Body of pancreas (tissue), 4 donors: ENCODE measurements around the gene PTPRM.

Experiments used
- POLR2A ChIP-seq, 3 donors: fragments of 450-650 bp; IDR thresholded peaks; one replicate each; pipeline ENCODE4 v1.6.1; 2016; ENCODE audit warnings: antibody characterized with exemption in 3 of 3, mild to moderate bottlenecking in 2 of 3
- TF ChIP-seq, protein P1 (sequence below), 7 experiments: fragments of 450-650 bp in 4 of 7; fragments of 200-600 bp in 3 of 7; sonication (generic) in 3 of 7; IDR thresholded peaks; one replicate each; pipeline ENCODE4 v1.5.1; 2016 to 2019; ENCODE audit warnings: antibody characterized with exemption in 7 of 7

DNA sequence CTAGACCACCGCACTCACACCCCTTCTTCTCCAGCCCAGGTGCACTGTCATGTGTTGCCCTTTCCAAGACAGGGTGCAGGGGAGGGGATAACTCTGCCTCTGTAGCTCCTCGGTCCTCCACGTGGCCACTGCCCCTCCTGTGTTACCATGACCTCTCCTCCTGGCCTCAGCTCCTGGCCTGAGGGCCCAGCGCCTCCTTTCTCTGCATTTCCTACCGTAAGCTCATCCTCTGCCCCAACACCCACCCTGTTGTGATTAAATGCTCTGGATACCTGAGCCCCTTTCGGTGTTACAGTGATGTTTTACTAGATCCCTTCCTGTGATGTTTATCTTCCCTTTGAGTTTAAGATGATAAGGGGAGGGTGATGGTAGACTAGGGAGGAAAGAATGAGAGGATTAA lies 242.3 kb downstream of the PTPRM start:
- TF ChIP-seq, protein P1, sequence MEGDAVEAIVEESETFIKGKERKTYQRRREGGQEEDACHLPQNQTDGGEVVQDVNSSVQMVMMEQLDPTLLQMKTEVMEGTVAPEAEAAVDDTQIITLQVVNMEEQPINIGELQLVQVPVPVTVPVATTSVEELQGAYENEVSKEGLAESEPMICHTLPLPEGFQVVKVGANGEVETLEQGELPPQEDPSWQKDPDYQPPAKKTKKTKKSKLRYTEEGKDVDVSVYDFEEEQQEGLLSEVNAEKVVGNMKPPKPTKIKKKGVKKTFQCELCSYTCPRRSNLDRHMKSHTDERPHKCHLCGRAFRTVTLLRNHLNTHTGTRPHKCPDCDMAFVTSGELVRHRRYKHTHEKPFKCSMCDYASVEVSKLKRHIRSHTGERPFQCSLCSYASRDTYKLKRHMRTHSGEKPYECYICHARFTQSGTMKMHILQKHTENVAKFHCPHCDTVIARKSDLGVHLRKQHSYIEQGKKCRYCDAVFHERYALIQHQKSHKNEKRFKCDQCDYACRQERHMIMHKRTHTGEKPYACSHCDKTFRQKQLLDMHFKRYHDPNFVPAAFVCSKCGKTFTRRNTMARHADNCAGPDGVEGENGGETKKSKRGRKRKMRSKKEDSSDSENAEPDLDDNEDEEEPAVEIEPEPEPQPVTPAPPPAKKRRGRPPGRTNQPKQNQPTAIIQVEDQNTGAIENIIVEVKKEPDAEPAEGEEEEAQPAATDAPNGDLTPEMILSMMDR (IDR thresholded peaks at IDR 0.05), result no peak
- TF ChIP-seq POLR2A (IDR thresholded peaks at IDR 0.05), result no peak
